Thymus (tissue), 11 donors: ENCODE measurements around the gene TGM3. TPM values are rescaled to one million over a fixed set of nuclear protein-coding genes. Genes with fewer than 3 reads are reported as not detected.

Experiments used
- DNase-seq, 9 donors: peaks; one replicate each; pipeline ENCODE4 v3.0.0-alpha.2; 2013; ENCODE audit warnings: low spot score in 9 of 9, low read depth in 6 of 9, missing footprints in 1 of 9
- H3K27ac ChIP-seq, 2 donors: one replicate each; pipeline ENCODE4 v1.5.1; 2013; ENCODE audit warnings: control low read depth in 1 of 2, low read depth in 1 of 2, low read length in 1 of 2, mild to moderate bottlenecking in 1 of 2, moderate library complexity in 1 of 2
- H3K27me3 ChIP-seq, 2 donors: one replicate each; pipeline ENCODE4 v1.5.1; 2013; ENCODE audit warnings: low read length in 1 of 2; ENCODE audit not compliant: control insufficient read depth in 2 of 2, insufficient read depth in 1 of 2
- H3K36me3 ChIP-seq, 2 donors: one replicate each; pipeline ENCODE4 v1.5.1; 2013; ENCODE audit warnings: low read length in 1 of 2, mild to moderate bottlenecking in 1 of 2, moderate library complexity in 1 of 2; ENCODE audit not compliant: control insufficient read depth in 2 of 2, insufficient read depth in 2 of 2
- H3K4me1 ChIP-seq, 2 donors: one replicate each; pipeline ENCODE4 v1.5.1; 2013; ENCODE audit warnings: low read length in 2 of 2; ENCODE audit not compliant: control insufficient read depth in 2 of 2, insufficient read depth in 2 of 2
- H3K4me3 ChIP-seq, 2 donors: one replicate each; pipeline ENCODE4 v1.5.1; 2013; ENCODE audit warnings: low read length in 2 of 2, control low read depth in 1 of 2, mild to moderate bottlenecking in 1 of 2
- H3K9me3 ChIP-seq, 2 donors: one replicate each; pipeline ENCODE4 v1.5.1; 2013; ENCODE audit warnings: low read length in 1 of 2, mild to moderate bottlenecking in 1 of 2; ENCODE audit not compliant: control insufficient read depth in 2 of 2, insufficient read depth in 1 of 2
- WGBS: extraction: QIAGEN DNeasy Blood & Tissue Kit; methylation state at CpG from one replicate; pipeline ENCODE4 v1.1.7; 2013; 5-methylcytosine and 5-hydroxymethylcytosine counted together
- polyA plus RNA-seq: library from polyadenylated mRNA; stranded (reverse); fragments of 200-250 nt; gene quantifications from one replicate; pipeline ENCODE4 v1.2.3, GENCODE V29; 2013
- total RNA-seq: library from RNA; stranded (reverse); fragments of 120-200 nt; gene quantifications from one replicate; pipeline ENCODE4 v1.2.4, GENCODE V29; 2013
- donor health status: healthy.

The TGM3 gene
- total and polyA plus RNA-seq, 2 donors, result 0.28 to 0.66 TPM

- Histone ChIP-seq H3K4me1 (no peaks in the 10 kb centered on the region), H3K4me3 (no peak overlapping the region), H3K27ac (no peak overlapping the region), H3K9me3 (peaks cover 0 to 2% of the 10 kb centered on the region in 2 donors), H3K27me3 (peaks cover 2% of the 10 kb centered on the region in 2 donors), H3K36me3 (no peaks in the 10 kb centered on the region)
- DNase-seq, result no peak
- WGBS, result 94% methylated on average over 2 of the region's 2 CpGs
Observed at GRCh38 chr20:2365091-2365490, 69.3 kb downstream of the TGM3 start.

GRCh38 chr20:2365666-2366065, 69.9 kb downstream of the TGM3 start:
- Histone ChIP-seq H3K4me3 (no peak overlapping the region), H3K4me1 (no peaks in the 10 kb centered on the region), H3K36me3 (no peaks in the 10 kb centered on the region), H3K27ac (no peak overlapping the region), H3K9me3 (peaks cover 0 to 2% of the 10 kb centered on the region in 2 donors), H3K27me3 (peaks cover 2% of the 10 kb centered on the region in 2 donors)
- WGBS, result 78% methylated on average over 3 of the region's 3 CpGs
- DNase-seq, result no peak

- 74% methylated on average over 1 of the region's 1 CpG for WGBS
- DNase-seq, result no peak
- Histone ChIP-seq H3K4me3 (no peak overlapping the region), H3K4me1 (no peaks in the 10 kb centered on the region), H3K36me3 (no peaks in the 10 kb centered on the region), H3K9me3 (peaks cover 0 to 2% of the 10 kb centered on the region in 2 donors), H3K27me3 (peaks cover 3 to 4% of the 10 kb centered on the region in 2 donors), H3K27ac (no peak overlapping the region)
Observed at GRCh38 chr20:2368621-2369020, 72.8 kb downstream of the TGM3 start.

GRCh38 chr20:2373098-2373497, 77.3 kb downstream of the TGM3 start:
- Histone ChIP-seq H3K4me1 (no peaks in the 10 kb centered on the region), H3K27me3 (peaks cover 3 to 4% of the 10 kb centered on the region in 2 donors), H3K4me3 (no peak overlapping the region), H3K9me3 (peaks cover 0 to 2% of the 10 kb centered on the region in 2 donors), H3K36me3 (no peaks in the 10 kb centered on the region), H3K27ac (no peak overlapping the region)
- DNase-seq, result no peak

- WGBS, result 87% methylated on average over 9 of the region's 9 CpGs
- Histone ChIP-seq H3K27me3 (peaks cover 3 to 4% of the 10 kb centered on the region in 2 donors), H3K4me1 (peaks cover 0 to 8% of the 10 kb centered on the region in 2 donors), H3K27ac (no peak overlapping the region), H3K9me3 (peaks cover 0 to 2% of the 10 kb centered on the region in 2 donors), H3K36me3 (no peaks in the 10 kb centered on the region), H3K4me3 (no peak overlapping the region)
- no peak for DNase-seq
Observed at GRCh38 chr20:2374346-2375125, 78.7 kb downstream of the TGM3 start.

- H3K27ac ChIP-seq, result no peak overlapping the region
- H3K36me3 ChIP-seq, result no peaks in the 10 kb centered on the region
- no peak for DNase-seq
- no peaks in the 10 kb centered on the region for H3K27me3 ChIP-seq
- H3K9me3 ChIP-seq, result no peaks in the 10 kb centered on the region
- peaks cover 3 to 13% of the 10 kb centered on the region in 2 donors for H3K4me1 ChIP-seq
- H3K4me3 ChIP-seq, result no peak overlapping the region
- WGBS, result 90% methylated on average over 7 of the region's 7 CpGs
Observed at GRCh38 chr20:2378893-2379292, 83.1 kb downstream of the TGM3 start.

GRCh38 chr20:2379511-2380229, 83.9 kb downstream of the TGM3 start:
- H3K36me3 ChIP-seq, result no peaks in the 10 kb centered on the region
- WGBS, result 12% methylated on average over 9 of the region's 9 CpGs
- H3K27ac ChIP-seq, result no peak overlapping the region
- no peaks in the 10 kb centered on the region for H3K27me3 ChIP-seq
- DNase-seq, result peak in 5 of 9 donors; percentile 3 to 65 (median 11)
- peaks cover 3 to 13% of the 10 kb centered on the region in 2 donors for H3K4me1 ChIP-seq
- no peaks in the 10 kb centered on the region for H3K9me3 ChIP-seq
- no peak overlapping the region for H3K4me3 ChIP-seq

GRCh38 chr20:2380601-2381000, 84.8 kb downstream of the TGM3 start, which contains the start of gene TGM6:
Gene TGM6 (plus strand): TSS chr20:2380901. CDS start chr20:2380969, 68 bp downstream.
- Histone ChIP-seq H3K4me3 (no peak within 1 kb of the TSS), H3K36me3 (no peaks in the 10 kb centered on the region), H3K9me3 (no peaks in the 10 kb centered on the region), H3K27ac (no peak within 1 kb of the TSS), H3K27me3 (no peaks in the 10 kb centered on the region), H3K4me1 (peaks cover 3 to 13% of the 10 kb centered on the region in 2 donors)
- WGBS, result 95% methylated on average over 10 of the region's 10 CpGs
- DNase-seq, result no peak

GRCh38 chr20:2381303-2381702, 85.5 kb downstream of the TGM3 start:
- Histone ChIP-seq H3K27me3 (no peaks in the 10 kb centered on the region), H3K9me3 (no peaks in the 10 kb centered on the region), H3K36me3 (no peaks in the 10 kb centered on the region), H3K4me3 (no peak overlapping the region), H3K4me1 (peaks cover 3 to 13% of the 10 kb centered on the region in 2 donors), H3K27ac (no peak overlapping the region)
- WGBS, result 78% methylated on average over 7 of the region's 7 CpGs
- no peak for DNase-seq
